ENCODE results near the gene HSPB6.
A peak's percentile ranks its signal among the peaks of the same experiment; 100 is the strongest.
"Not testable (repeated sequence)": the region's sequence is repeated elsewhere in the genome, so short reads cannot be mapped to it uniquely, and the experiment has no call there.

HSPB6 gene

GRCh38 chr19:35785339-35785627, 28.5 kb upstream of the HSPB6 start:
- no peak for DNase-seq

- no peak for DNase-seq
Observed at GRCh38 chr19:35784503-35785338, 27.9 kb upstream of the HSPB6 start.

- no peak for DNase-seq
Observed at GRCh38 chr19:35783469-35784434, 26.9 kb upstream of the HSPB6 start.

- no peak for DNase-seq
Observed at GRCh38 chr19:35782589-35782988, 25.8 kb upstream of the HSPB6 start.

GRCh38 chr19:35781650-35782049, 24.8 kb upstream of the HSPB6 start:
- no peak for DNase-seq

- DNase-seq = no peak
Observed at GRCh38 chr19:35780717-35781116, 23.9 kb upstream of the HSPB6 start.

GRCh38 chr19:35780058-35780457, 23.2 kb upstream of the HSPB6 start:
- no peak for DNase-seq

- no peak for DNase-seq
Observed at GRCh38 chr19:35779033-35779432, 22.2 kb upstream of the HSPB6 start.

GRCh38 chr19:35777961-35778360, 21.1 kb upstream of the HSPB6 start:
- no peak for DNase-seq

- no peak for DNase-seq
Observed at GRCh38 chr19:35777086-35777841, 20.4 kb upstream of the HSPB6 start.

- DNase-seq = no peak
Observed at GRCh38 chr19:35776102-35776788, 19.4 kb upstream of the HSPB6 start.

GRCh38 chr19:35775298-35776101, 18.7 kb upstream of the HSPB6 start, which contains the start of gene ARHGAP33:
Gene ARHGAP33 (plus strand): TSS chr19:35775564. CDS start chr19:35775659, 95 bp downstream.
- peak; percentile 46 for DNase-seq

GRCh38 chr19:35775046-35775297, 18.1 kb upstream of the HSPB6 start:
- DNase-seq = no peak

- no peak for DNase-seq
Observed at GRCh38 chr19:35774274-35775045, 17.6 kb upstream of the HSPB6 start.

- no peak for DNase-seq
Observed at GRCh38 chr19:35773020-35773806, 16.4 kb upstream of the HSPB6 start.

GRCh38 chr19:35772362-35772761, 15.5 kb upstream of the HSPB6 start:
- not testable (repeated sequence) for DNase-seq

GRCh38 chr19:35768082-35768421, 11.2 kb upstream of the HSPB6 start:
- DNase-seq = no peak

GRCh38 chr19:35767288-35768081, 10.7 kb upstream of the HSPB6 start:
- no peak for DNase-seq

GRCh38 chr19:35766571-35767104, 9.8 kb upstream of the HSPB6 start:
- DNase-seq = no peak

Measured in SIG-M5 (cell line).